Measurements from ENCODE around the gene BDH2.

Gene BDH2

GRCh38 chr4:103126126-103126525, 26.5 kb upstream of the BDH2 start:
- no peak overlapping the region for H3K4me3 ChIP-seq (ENCODE audit: low read depth, low read length)
- no peak overlapping the region for H3K27ac ChIP-seq (ENCODE audit: extremely low read depth, low read depth, low read length)
- peaks cover 8 to 58% of the 10 kb centered on the region in 2 experiments; a peak in 2 of 3 replicates for H3K36me3 ChIP-seq (ENCODE audit: control insufficient read depth in 2 of 2, insufficient read depth in 1 of 2, low read length in 2 of 2)
- no peaks in the 10 kb centered on the region for H3K9me3 ChIP-seq (ENCODE audit: control insufficient read depth, insufficient read depth, low read depth, low read length)
- ChIA-PET CTCF (no interaction called here), POLR2A (no interaction called here)
- no peaks in the 10 kb centered on the region for H3K4me1 ChIP-seq (ENCODE audit: control insufficient read depth, insufficient read depth, low read length)
- TF ChIP-seq ZNF513 (tag by site-specific recombination; IDR thresholded peaks at IDR 0.05) (no peak), ZSCAN5A (tag by site-specific recombination; IDR thresholded peaks at IDR 0.05) (no peak), ZNF311 (tag by site-specific recombination; IDR thresholded peaks at IDR 0.05; ENCODE audit: borderline replicate concordance) (no peak), ZNF140 (tag by site-specific recombination; IDR thresholded peaks at IDR 0.05) (no peak), ZNF596 (tag by site-specific recombination; IDR thresholded peaks at IDR 0.05) (no peak), GLI2 (tag by site-specific recombination; IDR thresholded peaks at IDR 0.05; ENCODE audit: borderline replicate concordance, low read depth) (no peak), ZNF133 (tag by site-specific recombination; IDR thresholded peaks at IDR 0.05) (no peak), ZNF223 (tag by site-specific recombination; IDR thresholded peaks at IDR 0.05) (no peak), ZNF488 (tag by site-specific recombination; IDR thresholded peaks at IDR 0.05) (no peak), ZNF302 (tag by site-specific recombination; IDR thresholded peaks at IDR 0.05; ENCODE audit: low read depth) (no peak), GLIS2 (tag by site-specific recombination; IDR thresholded peaks at IDR 0.05) (no peak), SETDB1 (IDR thresholded peaks at IDR 0.05; ENCODE audit: insufficient read length, low read length) (no peak)
- TF ChIP-seq, protein P1, sequence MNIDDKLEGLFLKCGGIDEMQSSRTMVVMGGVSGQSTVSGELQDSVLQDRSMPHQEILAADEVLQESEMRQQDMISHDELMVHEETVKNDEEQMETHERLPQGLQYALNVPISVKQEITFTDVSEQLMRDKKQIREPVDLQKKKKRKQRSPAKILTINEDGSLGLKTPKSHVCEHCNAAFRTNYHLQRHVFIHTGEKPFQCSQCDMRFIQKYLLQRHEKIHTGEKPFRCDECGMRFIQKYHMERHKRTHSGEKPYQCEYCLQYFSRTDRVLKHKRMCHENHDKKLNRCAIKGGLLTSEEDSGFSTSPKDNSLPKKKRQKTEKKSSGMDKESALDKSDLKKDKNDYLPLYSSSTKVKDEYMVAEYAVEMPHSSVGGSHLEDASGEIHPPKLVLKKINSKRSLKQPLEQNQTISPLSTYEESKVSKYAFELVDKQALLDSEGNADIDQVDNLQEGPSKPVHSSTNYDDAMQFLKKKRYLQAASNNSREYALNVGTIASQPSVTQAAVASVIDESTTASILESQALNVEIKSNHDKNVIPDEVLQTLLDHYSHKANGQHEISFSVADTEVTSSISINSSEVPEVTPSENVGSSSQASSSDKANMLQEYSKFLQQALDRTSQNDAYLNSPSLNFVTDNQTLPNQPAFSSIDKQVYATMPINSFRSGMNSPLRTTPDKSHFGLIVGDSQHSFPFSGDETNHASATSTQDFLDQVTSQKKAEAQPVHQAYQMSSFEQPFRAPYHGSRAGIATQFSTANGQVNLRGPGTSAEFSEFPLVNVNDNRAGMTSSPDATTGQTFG (tag by site-specific recombination; IDR thresholded peaks at IDR 0.05; ENCODE audit: borderline replicate concordance) = no peak
- TF ChIP-seq, protein P2, sequence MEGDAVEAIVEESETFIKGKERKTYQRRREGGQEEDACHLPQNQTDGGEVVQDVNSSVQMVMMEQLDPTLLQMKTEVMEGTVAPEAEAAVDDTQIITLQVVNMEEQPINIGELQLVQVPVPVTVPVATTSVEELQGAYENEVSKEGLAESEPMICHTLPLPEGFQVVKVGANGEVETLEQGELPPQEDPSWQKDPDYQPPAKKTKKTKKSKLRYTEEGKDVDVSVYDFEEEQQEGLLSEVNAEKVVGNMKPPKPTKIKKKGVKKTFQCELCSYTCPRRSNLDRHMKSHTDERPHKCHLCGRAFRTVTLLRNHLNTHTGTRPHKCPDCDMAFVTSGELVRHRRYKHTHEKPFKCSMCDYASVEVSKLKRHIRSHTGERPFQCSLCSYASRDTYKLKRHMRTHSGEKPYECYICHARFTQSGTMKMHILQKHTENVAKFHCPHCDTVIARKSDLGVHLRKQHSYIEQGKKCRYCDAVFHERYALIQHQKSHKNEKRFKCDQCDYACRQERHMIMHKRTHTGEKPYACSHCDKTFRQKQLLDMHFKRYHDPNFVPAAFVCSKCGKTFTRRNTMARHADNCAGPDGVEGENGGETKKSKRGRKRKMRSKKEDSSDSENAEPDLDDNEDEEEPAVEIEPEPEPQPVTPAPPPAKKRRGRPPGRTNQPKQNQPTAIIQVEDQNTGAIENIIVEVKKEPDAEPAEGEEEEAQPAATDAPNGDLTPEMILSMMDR (tag by site-specific recombination; IDR thresholded peaks at IDR 0.05) = no peak

- POLR2A ChIA-PET = no interaction called here
- CTCF ChIA-PET = no interaction called here
These were observed 23.5 kb upstream of the BDH2 start for GRCh38 chr4:103123114-103123513.

More at GRCh38 chr4:103123114-103123513, 23.5 kb upstream of the BDH2 start:
- Histone ChIP-seq H3K27ac (ENCODE audit: extremely low read depth, low read depth, low read length) (no peak overlapping the region), H3K4me3 (ENCODE audit: low read depth, low read length) (no peak overlapping the region), H3K36me3 (ENCODE audit: control insufficient read depth in 2 of 2, insufficient read depth in 1 of 2, low read length in 2 of 2) (peaks cover 4 to 50% of the 10 kb centered on the region in 2 experiments; a peak in 2 of 3 replicates), H3K9me3 (ENCODE audit: control insufficient read depth, insufficient read depth, low read depth, low read length) (no peaks in the 10 kb centered on the region), H3K4me1 (ENCODE audit: control insufficient read depth, insufficient read depth, low read length) (no peaks in the 10 kb centered on the region)
- TF ChIP-seq PBX3 (CRISPR knock-in tag; IDR thresholded peaks at IDR 0.05) (no peak), BCL11A (tag by site-specific recombination; IDR thresholded peaks at IDR 0.05; ENCODE audit: low read depth) (no peak), ZNF292 (tag by site-specific recombination; IDR thresholded peaks at IDR 0.05; ENCODE audit: borderline replicate concordance, low read depth) (no peak)
- TF ChIP-seq, protein P3, sequence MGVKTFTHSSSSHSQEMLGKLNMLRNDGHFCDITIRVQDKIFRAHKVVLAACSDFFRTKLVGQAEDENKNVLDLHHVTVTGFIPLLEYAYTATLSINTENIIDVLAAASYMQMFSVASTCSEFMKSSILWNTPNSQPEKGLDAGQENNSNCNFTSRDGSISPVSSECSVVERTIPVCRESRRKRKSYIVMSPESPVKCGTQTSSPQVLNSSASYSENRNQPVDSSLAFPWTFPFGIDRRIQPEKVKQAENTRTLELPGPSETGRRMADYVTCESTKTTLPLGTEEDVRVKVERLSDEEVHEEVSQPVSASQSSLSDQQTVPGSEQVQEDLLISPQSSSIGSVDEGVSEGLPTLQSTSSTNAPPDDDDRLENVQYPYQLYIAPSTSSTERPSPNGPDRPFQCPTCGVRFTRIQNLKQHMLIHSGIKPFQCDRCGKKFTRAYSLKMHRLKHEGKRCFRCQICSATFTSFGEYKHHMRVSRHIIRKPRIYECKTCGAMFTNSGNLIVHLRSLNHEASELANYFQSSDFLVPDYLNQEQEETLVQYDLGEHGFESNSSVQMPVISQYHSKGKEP (tag by site-specific recombination; IDR thresholded peaks at IDR 0.05) = no peak
